Astrocyte (in vitro differentiated cells and primary cell): ENCODE data around the gene NUP210.

Source experiments
- EZH2 ChIP-seq: IDR thresholded peaks from 2 replicates; pipeline ENCODE4 v1.6.1; 2012; ENCODE audit warnings: mild to moderate bottlenecking, low read length, inconsistent platforms; ENCODE audit not compliant: insufficient read depth
- TF ChIP-seq, protein P1 (sequence below): IDR thresholded peaks from 2 replicates; pipeline ENCODE4 v1.5.1; 2011; ENCODE audit warnings: low read depth, mild to moderate bottlenecking, inconsistent platforms, low read length, moderate library complexity; ENCODE audit not compliant: insufficient read depth

DNA sequence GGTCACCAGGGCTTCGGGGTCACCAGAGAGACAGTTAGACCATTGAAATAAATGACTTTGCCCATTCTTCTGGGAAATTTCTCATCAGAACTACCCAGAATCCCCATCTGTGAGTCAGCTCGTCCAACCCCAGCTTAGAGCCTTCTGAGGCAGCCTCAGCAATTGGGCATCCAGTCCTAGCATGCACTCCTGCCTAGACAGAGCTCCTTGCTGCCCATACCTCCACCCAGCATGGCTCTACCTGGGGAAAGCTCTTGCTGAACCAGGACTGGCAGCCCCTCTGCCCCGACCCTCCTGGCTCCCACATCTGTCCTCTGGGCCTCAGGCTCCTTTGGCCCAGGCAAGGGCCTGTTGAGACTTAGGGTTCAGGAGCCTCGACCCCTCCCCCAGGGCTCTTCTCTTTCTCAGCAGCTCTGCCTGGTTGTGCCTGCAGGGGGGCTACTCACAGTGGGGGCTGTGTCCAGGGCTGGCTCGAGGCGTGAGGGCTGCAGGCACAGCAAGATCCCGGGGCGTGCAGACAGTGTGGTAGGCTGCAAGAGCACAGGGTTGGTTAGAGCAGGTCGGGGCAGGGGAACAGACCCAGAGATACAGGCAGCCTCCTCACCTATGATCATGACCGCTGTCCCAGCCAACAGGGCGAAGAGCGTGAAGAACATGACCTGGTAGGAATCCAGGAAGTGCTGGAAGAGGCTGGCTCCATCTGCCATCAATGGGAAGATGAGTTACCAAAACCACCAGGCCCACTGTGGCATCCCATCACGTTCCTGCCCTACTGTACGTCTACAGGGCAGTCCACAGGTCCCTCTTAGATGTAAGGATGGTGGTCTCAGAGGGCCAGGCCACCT is 101.3 kb downstream of the NUP210 start:
- TF ChIP-seq, protein P1, sequence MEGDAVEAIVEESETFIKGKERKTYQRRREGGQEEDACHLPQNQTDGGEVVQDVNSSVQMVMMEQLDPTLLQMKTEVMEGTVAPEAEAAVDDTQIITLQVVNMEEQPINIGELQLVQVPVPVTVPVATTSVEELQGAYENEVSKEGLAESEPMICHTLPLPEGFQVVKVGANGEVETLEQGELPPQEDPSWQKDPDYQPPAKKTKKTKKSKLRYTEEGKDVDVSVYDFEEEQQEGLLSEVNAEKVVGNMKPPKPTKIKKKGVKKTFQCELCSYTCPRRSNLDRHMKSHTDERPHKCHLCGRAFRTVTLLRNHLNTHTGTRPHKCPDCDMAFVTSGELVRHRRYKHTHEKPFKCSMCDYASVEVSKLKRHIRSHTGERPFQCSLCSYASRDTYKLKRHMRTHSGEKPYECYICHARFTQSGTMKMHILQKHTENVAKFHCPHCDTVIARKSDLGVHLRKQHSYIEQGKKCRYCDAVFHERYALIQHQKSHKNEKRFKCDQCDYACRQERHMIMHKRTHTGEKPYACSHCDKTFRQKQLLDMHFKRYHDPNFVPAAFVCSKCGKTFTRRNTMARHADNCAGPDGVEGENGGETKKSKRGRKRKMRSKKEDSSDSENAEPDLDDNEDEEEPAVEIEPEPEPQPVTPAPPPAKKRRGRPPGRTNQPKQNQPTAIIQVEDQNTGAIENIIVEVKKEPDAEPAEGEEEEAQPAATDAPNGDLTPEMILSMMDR, result no peak
- TF ChIP-seq EZH2, result no peak
